ENCODE data around the gene CARD8. TPM values are rescaled to one million over a fixed set of nuclear protein-coding genes. Genes with fewer than 3 reads are reported as not detected.
A peak's percentile ranks its signal among the peaks of the same experiment; 100 is the strongest.

CARD8 gene
- total RNA-seq, 2 experiments from 2014 or later = 71.1 to 73.1 TPM

DNA sequence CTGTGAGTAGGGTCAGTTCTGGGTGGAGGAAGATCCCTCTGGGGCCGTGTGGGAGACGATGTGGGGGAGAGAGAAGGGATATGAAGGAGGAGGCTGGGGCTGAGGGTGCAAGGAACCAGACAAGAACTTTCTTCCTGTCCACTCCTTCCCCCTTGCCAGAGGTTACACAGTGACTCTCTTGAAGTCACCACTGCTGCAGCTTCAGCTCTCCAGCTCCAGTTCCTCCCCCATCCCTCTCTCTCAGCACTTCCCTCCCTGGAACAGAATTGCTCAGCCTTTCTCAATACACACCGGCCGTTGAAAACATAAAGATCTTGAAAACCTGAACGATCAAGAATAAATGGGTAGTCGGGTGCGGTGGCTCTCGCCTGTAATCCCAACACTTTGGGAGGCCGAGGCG, 80.1 kb downstream of the CARD8 start:
- Mint-ChIP-seq H3K36me3 (ENCODE audit: low read depth) (peaks cover 43% of the 10 kb centered on the region), H3K27ac (no peak overlapping the region), H3K4me1 (ENCODE audit: low read depth) (peaks cover 17% of the 10 kb centered on the region), H3K9me3 (no peaks in the 10 kb centered on the region), H3K4me3 (no peak overlapping the region), H3K27me3 (no peaks in the 10 kb centered on the region)
- POLR2A ChIA-PET = no interaction called here
- ATAC-seq (ENCODE audit: poor library complexity) (no peak), DNase-seq (no peak)
- H3K27ac ChIP-seq (ENCODE audit: low read depth in 1 of 2, low read length in 2 of 2) = no peak overlapping the region
- H3K27me3 ChIP-seq (ENCODE audit: control insufficient read depth in 1 of 2, insufficient read depth in 2 of 2, low read length in 2 of 2) = no peaks in the 10 kb centered on the region
- intact Hi-C loops (cut with DNase I, micrococcal nuclease) = loop anchor here in 1 of 2 experiments (10.0 kb wide), 1 partner anchor 69 kb away; no protein-coding TSS in a partner anchor
- H3K36me3 ChIP-seq (ENCODE audit: insufficient read depth, low read length) = peaks cover 14% of the 10 kb centered on the region
- H3K4me3 ChIP-seq (ENCODE audit: low read length) = no peak overlapping the region
- no peaks in the 10 kb centered on the region for H3K9me3 ChIP-seq (ENCODE audit: control insufficient read depth in 1 of 2, insufficient read depth in 1 of 2, low read length in 2 of 2)
- TF ChIP-seq, protein P1, sequence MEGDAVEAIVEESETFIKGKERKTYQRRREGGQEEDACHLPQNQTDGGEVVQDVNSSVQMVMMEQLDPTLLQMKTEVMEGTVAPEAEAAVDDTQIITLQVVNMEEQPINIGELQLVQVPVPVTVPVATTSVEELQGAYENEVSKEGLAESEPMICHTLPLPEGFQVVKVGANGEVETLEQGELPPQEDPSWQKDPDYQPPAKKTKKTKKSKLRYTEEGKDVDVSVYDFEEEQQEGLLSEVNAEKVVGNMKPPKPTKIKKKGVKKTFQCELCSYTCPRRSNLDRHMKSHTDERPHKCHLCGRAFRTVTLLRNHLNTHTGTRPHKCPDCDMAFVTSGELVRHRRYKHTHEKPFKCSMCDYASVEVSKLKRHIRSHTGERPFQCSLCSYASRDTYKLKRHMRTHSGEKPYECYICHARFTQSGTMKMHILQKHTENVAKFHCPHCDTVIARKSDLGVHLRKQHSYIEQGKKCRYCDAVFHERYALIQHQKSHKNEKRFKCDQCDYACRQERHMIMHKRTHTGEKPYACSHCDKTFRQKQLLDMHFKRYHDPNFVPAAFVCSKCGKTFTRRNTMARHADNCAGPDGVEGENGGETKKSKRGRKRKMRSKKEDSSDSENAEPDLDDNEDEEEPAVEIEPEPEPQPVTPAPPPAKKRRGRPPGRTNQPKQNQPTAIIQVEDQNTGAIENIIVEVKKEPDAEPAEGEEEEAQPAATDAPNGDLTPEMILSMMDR (IDR thresholded peaks at IDR 0.05) = no peak
- CTCF ChIA-PET = interaction anchor here (1.6 kb wide), 1 partner anchor 84 kb away, joined by 4 read pairs; no protein-coding TSS in a partner anchor
- peaks cover 9% of the 10 kb centered on the region for H3K4me1 ChIP-seq (ENCODE audit: insufficient read depth, low read length)

- Mint-ChIP-seq H3K4me3 (no peak overlapping the region), H3K9me3 (no peaks in the 10 kb centered on the region), H3K4me1 (ENCODE audit: low read depth) (peaks cover 25% of the 10 kb centered on the region), H3K27me3 (no peaks in the 10 kb centered on the region), H3K36me3 (ENCODE audit: low read depth) (peaks cover 52% of the 10 kb centered on the region), H3K27ac (no peak overlapping the region)
- ChIA-PET CTCF (interaction anchor here (1.6 kb wide), 1 partner anchor 85 kb away, joined by 4 read pairs; no protein-coding TSS in a partner anchor), POLR2A (no interaction called here)
- Histone ChIP-seq H3K4me1 (ENCODE audit: insufficient read depth, low read length) (peaks cover 9% of the 10 kb centered on the region), H3K4me3 (ENCODE audit: low read length) (no peak overlapping the region), H3K9me3 (ENCODE audit: control insufficient read depth in 1 of 2, insufficient read depth in 1 of 2, low read length in 2 of 2) (no peaks in the 10 kb centered on the region), H3K36me3 (ENCODE audit: insufficient read depth, low read length) (peaks cover 14% of the 10 kb centered on the region), H3K27me3 (ENCODE audit: control insufficient read depth in 1 of 2, insufficient read depth in 2 of 2, low read length in 2 of 2) (no peaks in the 10 kb centered on the region), H3K27ac (ENCODE audit: low read depth in 1 of 2, low read length in 2 of 2) (no peak overlapping the region)
- intact Hi-C loops (cut with DNase I, micrococcal nuclease) = loop anchor here in 1 of 2 experiments (10.0 kb wide), 1 partner anchor 70 kb away; no protein-coding TSS in a partner anchor
- ATAC-seq (ENCODE audit: poor library complexity) (no peak), DNase-seq (no peak)
- TF ChIP-seq, protein P1 (IDR thresholded peaks at IDR 0.05) = no peak
Observed at GRCh38 chr19:48174445-48175030, 81.2 kb downstream of the CARD8 start.

DNA sequence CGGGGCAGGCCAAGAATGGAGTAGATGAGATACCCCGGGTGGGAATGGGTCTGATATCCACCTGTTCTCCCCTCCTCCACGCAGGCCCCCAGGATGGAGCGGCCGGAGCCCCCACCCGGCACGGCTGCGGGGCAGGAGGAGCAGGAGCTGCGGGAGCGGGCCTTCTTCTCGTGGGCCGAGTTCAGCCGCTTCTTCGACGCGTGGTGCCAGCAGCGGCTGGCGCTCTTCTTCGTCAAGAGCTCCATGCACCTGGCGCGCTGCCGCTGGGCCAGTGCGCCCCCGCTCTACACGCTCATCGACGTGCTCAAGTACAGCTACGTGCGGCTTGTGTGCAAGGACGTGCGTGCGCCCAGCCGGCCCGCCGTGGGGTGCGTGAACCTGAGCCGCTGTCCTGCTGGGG, 84.0 kb downstream of the CARD8 start:
- ChIA-PET CTCF (interaction anchor here (3.2 kb wide), 1 partner anchor 88 kb away, joined by 11 read pairs; no protein-coding TSS in a partner anchor), POLR2A (interaction anchor here (4.2 kb wide), 1 partner anchor 32 kb away, joined by 28 read pairs; no protein-coding TSS in a partner anchor)
- Mint-ChIP-seq H3K27ac (no peak overlapping the region), H3K9me3 (no peaks in the 10 kb centered on the region), H3K4me1 (ENCODE audit: low read depth) (peaks cover 43% of the 10 kb centered on the region), H3K36me3 (ENCODE audit: low read depth) (peaks cover 50% of the 10 kb centered on the region), H3K4me3 (no peak overlapping the region), H3K27me3 (no peaks in the 10 kb centered on the region)
- ATAC-seq (ENCODE audit: poor library complexity) (no peak), DNase-seq (peak in 1 of 14 experiments; percentile 49)
- peaks cover 16% of the 10 kb centered on the region for H3K4me1 ChIP-seq (ENCODE audit: insufficient read depth, low read length)
- H3K27ac ChIP-seq (ENCODE audit: low read depth in 1 of 2, low read length in 2 of 2) = no peak overlapping the region
- TF ChIP-seq, protein P1 (IDR thresholded peaks at IDR 0.05) = no peak
- no peak overlapping the region for H3K4me3 ChIP-seq (ENCODE audit: low read length)
- H3K36me3 ChIP-seq (ENCODE audit: insufficient read depth, low read length) = peaks cover 14% of the 10 kb centered on the region
- H3K27me3 ChIP-seq (ENCODE audit: control insufficient read depth in 1 of 2, insufficient read depth in 2 of 2, low read length in 2 of 2) = no peaks in the 10 kb centered on the region
- H3K9me3 ChIP-seq (ENCODE audit: control insufficient read depth in 1 of 2, insufficient read depth in 1 of 2, low read length in 2 of 2) = no peaks in the 10 kb centered on the region
- intact Hi-C loops (cut with DNase I, micrococcal nuclease) = loop anchor here (2.0 to 10.0 kb wide), 3 partner anchors 31 to 83 kb away; partner anchors contain the start of gene CARD8 (in 1 of the 2)
